MV-4-11 (cell line): ENCODE data around the gene TBCD.

ENCODE experiments used
- DNase-seq: peaks from one replicate; lab custom pipeline; 2025; lab: John Stamatoyannopoulos, UW

TBCD gene

GRCh38 chr17:82888583-82889495 is 137.0 kb downstream of the TBCD start:
- no peak for DNase-seq

- no peak for DNase-seq
Measured at GRCh38 chr17:82889496-82890338, 137.9 kb downstream of the TBCD start.

GRCh38 chr17:82890339-82890730 is 138.5 kb downstream of the TBCD start:
- no peak for DNase-seq

GRCh38 chr17:82890926-82891678 is 139.2 kb downstream of the TBCD start:
- no peak for DNase-seq

GRCh38 chr17:82891911-82892310 is 140.0 kb downstream of the TBCD start:
- no peak for DNase-seq

- peak; percentile 43 for DNase-seq
Measured at GRCh38 chr17:82892899-82893565, 141.2 kb downstream of the TBCD start.

- DNase-seq: peak; percentile 24
Measured at GRCh38 chr17:82893779-82894178, 141.9 kb downstream of the TBCD start.

- no peak for DNase-seq
Measured at GRCh38 chr17:82894389-82894788, 142.5 kb downstream of the TBCD start.

- DNase-seq: no peak
Measured at GRCh38 chr17:82895087-82895486, 143.2 kb downstream of the TBCD start.

- no peak for DNase-seq
Measured at GRCh38 chr17:82896071-82897000, 144.5 kb downstream of the TBCD start.

GRCh38 chr17:82897514-82898249 is 145.8 kb downstream of the TBCD start:
- DNase-seq: no peak

- no peak for DNase-seq
Measured at GRCh38 chr17:82898976-82899514, 147.2 kb downstream of the TBCD start.

GRCh38 chr17:82899941-82900340 is 148.1 kb downstream of the TBCD start:
- no peak for DNase-seq

- DNase-seq: no peak
Measured at GRCh38 chr17:82900741-82901140, 148.9 kb downstream of the TBCD start.

GRCh38 chr17:82901356-82901755 is 149.5 kb downstream of the TBCD start:
- no peak for DNase-seq

- DNase-seq: no peak
Measured at GRCh38 chr17:82901856-82902255, 150.0 kb downstream of the TBCD start.

- DNase-seq: no peak
Measured at GRCh38 chr17:82902972-82903874, 151.4 kb downstream of the TBCD start.

- no peak for DNase-seq
Measured at GRCh38 chr17:82905130-82905529, 153.3 kb downstream of the TBCD start.
